ENCODE data around the gene TTI1. TPM values are rescaled to one million over a fixed set of nuclear protein-coding genes. Genes with fewer than 3 reads are reported as not detected.

The TTI1 gene
- total RNA-seq, 6 experiments from 2014 or later, result 11.8 to 17.9 (median 14.1) TPM

GRCh38 chr20:37948956-37949355 lies 84.3 kb downstream of the TTI1 start:
- Mint-ChIP-seq H3K36me3 (ENCODE audit: low read depth) (peaks cover 7% of the 10 kb centered on the region; the same call in 1 of the 2 replicates), H3K4me3 (no peak overlapping the region), H3K9me3 (peaks cover 20% of the 10 kb centered on the region), H3K4me1 (ENCODE audit: low read depth) (no peaks in the 10 kb centered on the region), H3K27ac (no peak overlapping the region), H3K27me3 (ENCODE audit: insufficient read depth) (peaks cover 31% of the 10 kb centered on the region)
- no peak for TF ChIP-seq CTCF (IDR thresholded peaks at IDR 0.05)
- no peak for DNase-seq

- TF ChIP-seq CTCF (IDR thresholded peaks at IDR 0.05), result no peak
- peaks cover 20% of the 10 kb centered on the region for H3K9me3 Mint-ChIP-seq
- DNase-seq, result no peak
- H3K36me3 Mint-ChIP-seq (ENCODE audit: low read depth), result peaks cover 7% of the 10 kb centered on the region; the same call in 1 of the 2 replicates
- H3K4me3 Mint-ChIP-seq, result no peak overlapping the region
- peaks cover 36% of the 10 kb centered on the region for H3K27me3 Mint-ChIP-seq (ENCODE audit: insufficient read depth)
- no peak overlapping the region for H3K27ac Mint-ChIP-seq
- no peaks in the 10 kb centered on the region for H3K4me1 Mint-ChIP-seq (ENCODE audit: low read depth)
Measured at GRCh38 chr20:37947943-37948342, 85.3 kb downstream of the TTI1 start.

GRCh38 chr20:37946946-37947345 lies 86.3 kb downstream of the TTI1 start:
- no peak for DNase-seq
- Mint-ChIP-seq H3K4me3 (no peak overlapping the region), H3K27ac (no peak overlapping the region), H3K36me3 (ENCODE audit: low read depth) (peaks cover 7% of the 10 kb centered on the region; the same call in 1 of the 2 replicates), H3K9me3 (peaks cover 16% of the 10 kb centered on the region), H3K4me1 (ENCODE audit: low read depth) (no peaks in the 10 kb centered on the region), H3K27me3 (ENCODE audit: insufficient read depth) (peaks cover 38% of the 10 kb centered on the region)
- TF ChIP-seq CTCF (IDR thresholded peaks at IDR 0.05), result no peak

- no peak for TF ChIP-seq CTCF (IDR thresholded peaks at IDR 0.05)
- no peak for DNase-seq
- peaks cover 9% of the 10 kb centered on the region for H3K9me3 Mint-ChIP-seq
- H3K36me3 Mint-ChIP-seq (ENCODE audit: low read depth), result peaks cover 7% of the 10 kb centered on the region; the same call in 1 of the 2 replicates
- no peak overlapping the region for H3K27ac Mint-ChIP-seq
- H3K4me3 Mint-ChIP-seq, result no peak overlapping the region
- H3K4me1 Mint-ChIP-seq (ENCODE audit: low read depth), result no peaks in the 10 kb centered on the region
- peaks cover 45% of the 10 kb centered on the region for H3K27me3 Mint-ChIP-seq (ENCODE audit: insufficient read depth)
Measured at GRCh38 chr20:37945091-37945547, 88.1 kb downstream of the TTI1 start.

- Mint-ChIP-seq H3K9me3 (peaks cover 9% of the 10 kb centered on the region), H3K4me1 (ENCODE audit: low read depth) (no peaks in the 10 kb centered on the region), H3K27ac (no peak overlapping the region), H3K4me3 (no peak overlapping the region), H3K27me3 (ENCODE audit: insufficient read depth) (peaks cover 42% of the 10 kb centered on the region), H3K36me3 (ENCODE audit: low read depth) (peaks cover 7% of the 10 kb centered on the region; the same call in 1 of the 2 replicates)
- no peak for DNase-seq
- TF ChIP-seq CTCF (IDR thresholded peaks at IDR 0.05), result no peak
Measured at GRCh38 chr20:37944456-37944981, 88.7 kb downstream of the TTI1 start.
